C4-2B (cell line): Measurements from ENCODE around the gene PTGES.

Experiments
- ZFX ChIP-seq: fragments of 450-650 bp; IDR thresholded peaks from 2 replicates; pipeline ENCODE4 v1.6.1; 2017
- TF ChIP-seq, protein P1 (sequence below): fragments of 450-650 bp; conservative IDR thresholded peaks from 2 replicates; pipeline ENCODE4 v1.5.1; 2017; ENCODE audit warnings: mild to moderate bottlenecking

- TF ChIP-seq, protein P1, sequence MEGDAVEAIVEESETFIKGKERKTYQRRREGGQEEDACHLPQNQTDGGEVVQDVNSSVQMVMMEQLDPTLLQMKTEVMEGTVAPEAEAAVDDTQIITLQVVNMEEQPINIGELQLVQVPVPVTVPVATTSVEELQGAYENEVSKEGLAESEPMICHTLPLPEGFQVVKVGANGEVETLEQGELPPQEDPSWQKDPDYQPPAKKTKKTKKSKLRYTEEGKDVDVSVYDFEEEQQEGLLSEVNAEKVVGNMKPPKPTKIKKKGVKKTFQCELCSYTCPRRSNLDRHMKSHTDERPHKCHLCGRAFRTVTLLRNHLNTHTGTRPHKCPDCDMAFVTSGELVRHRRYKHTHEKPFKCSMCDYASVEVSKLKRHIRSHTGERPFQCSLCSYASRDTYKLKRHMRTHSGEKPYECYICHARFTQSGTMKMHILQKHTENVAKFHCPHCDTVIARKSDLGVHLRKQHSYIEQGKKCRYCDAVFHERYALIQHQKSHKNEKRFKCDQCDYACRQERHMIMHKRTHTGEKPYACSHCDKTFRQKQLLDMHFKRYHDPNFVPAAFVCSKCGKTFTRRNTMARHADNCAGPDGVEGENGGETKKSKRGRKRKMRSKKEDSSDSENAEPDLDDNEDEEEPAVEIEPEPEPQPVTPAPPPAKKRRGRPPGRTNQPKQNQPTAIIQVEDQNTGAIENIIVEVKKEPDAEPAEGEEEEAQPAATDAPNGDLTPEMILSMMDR, result no peak
- TF ChIP-seq ZFX, result no peak
These were observed 13.0 kb upstream of the PTGES start for GRCh38 chr9:129765764-129766317.
